ENCODE results near the gene IKZF2. TPM values are rescaled to one million over a fixed set of nuclear protein-coding genes. Genes with fewer than 3 reads are reported as not detected.

The IKZF2 gene
- total and polyA plus RNA-seq, 5 experiments from 2014 or later, result 0.85 to 21.1 (median 2.9) TPM

- no peaks in the 10 kb centered on the region for H3K36me3 Mint-ChIP-seq
- peaks cover 0 to 8% (median 0%) of the 10 kb centered on the region in 9 donors for H3K9me3 Mint-ChIP-seq
- peak overlapping the region in 7 of 10 donors; percentile 5 to 76 (median 17) for H3K27ac Mint-ChIP-seq
- ATAC-seq (peak; percentile 33 to 53), DNase-seq (peak in 1 of 10 donors; percentile 5)
- POLR2A ChIA-PET, result no interaction called here
- H3K27me3 Mint-ChIP-seq, result no peaks in the 10 kb centered on the region
- H3K4me3 Mint-ChIP-seq, result peak overlapping the region in 8 of 10 donors; percentile 12 to 74 (median 46)
- H3K4me1 Mint-ChIP-seq, result peaks cover 10 to 49% (median 30%) of the 10 kb centered on the region in 4 donors
These were observed 192.6 kb downstream of the IKZF2 start for GRCh38 chr2:212958757-212959295.

- DNase-seq, result no peak
- H3K36me3 Mint-ChIP-seq, result no peaks in the 10 kb centered on the region
- peaks cover 10 to 53% (median 34%) of the 10 kb centered on the region in 4 donors for H3K4me1 Mint-ChIP-seq
- H3K4me3 Mint-ChIP-seq, result peak overlapping the region in 8 of 10 donors; percentile 11 to 74 (median 46)
- POLR2A ChIA-PET, result no interaction called here
- H3K27me3 Mint-ChIP-seq, result no peaks in the 10 kb centered on the region
- ATAC-seq, result peak in 1 of 2 donors; percentile 22
- peaks cover 0 to 8% (median 0%) of the 10 kb centered on the region in 9 donors for H3K9me3 Mint-ChIP-seq
- H3K27ac Mint-ChIP-seq, result peak overlapping the region in 5 of 10 donors; percentile 7 to 76 (median 19)
These were observed 193.3 kb downstream of the IKZF2 start for GRCh38 chr2:212958133-212958532.

- POLR2A ChIA-PET, result no interaction called here
- peak overlapping the region in 3 of 10 donors; percentile 2 to 76 (median 19) for H3K27ac Mint-ChIP-seq
- peak overlapping the region in 5 of 10 donors; percentile 12 to 53 (median 44) for H3K4me3 Mint-ChIP-seq
- H3K4me1 Mint-ChIP-seq, result peaks cover 10 to 54% (median 35%) of the 10 kb centered on the region in 4 donors
- ATAC-seq (no peak), DNase-seq (no peak)
- H3K36me3 Mint-ChIP-seq, result peaks cover 0 to 2% (median under 1%) of the 10 kb centered on the region in 3 donors
- H3K27me3 Mint-ChIP-seq, result peaks cover 0 to 2% (median 0%) of the 10 kb centered on the region in 5 donors
- H3K9me3 Mint-ChIP-seq, result peaks cover 0 to 8% (median 0%) of the 10 kb centered on the region in 9 donors
These were observed 193.8 kb downstream of the IKZF2 start for GRCh38 chr2:212957624-212958023.

- Mint-ChIP-seq H3K27ac (peak overlapping the region in 2 of 10 donors; percentile 7 to 56), H3K9me3 (peaks cover 0 to 8% (median 0%) of the 10 kb centered on the region in 9 donors), H3K36me3 (peaks cover 0 to 3% (median 2%) of the 10 kb centered on the region in 3 donors), H3K4me1 (peaks cover 12 to 54% (median 35%) of the 10 kb centered on the region in 4 donors), H3K4me3 (peak overlapping the region in 8 of 10 donors; percentile 13 to 64 (median 38)), H3K27me3 (peaks cover 0 to 5% (median 0%) of the 10 kb centered on the region in 5 donors)
- no peak for DNase-seq
- POLR2A ChIA-PET, result no interaction called here
- no peak for ATAC-seq
These were observed 194.5 kb downstream of the IKZF2 start for GRCh38 chr2:212956665-212957607.

GRCh38 chr2:212953170-212953920 is 198.1 kb downstream of the IKZF2 start:
- peaks cover 0 to 5% (median 0%) of the 10 kb centered on the region in 5 donors for H3K27me3 Mint-ChIP-seq
- peaks cover 11 to 26% (median 22%) of the 10 kb centered on the region in 4 donors for H3K4me1 Mint-ChIP-seq
- H3K4me3 Mint-ChIP-seq, result no peak overlapping the region
- ATAC-seq, result no peak
- no peak for DNase-seq
- H3K36me3 Mint-ChIP-seq, result peaks cover 0 to 5% (median 3%) of the 10 kb centered on the region in 3 donors
- peaks cover 0 to 8% (median 0%) of the 10 kb centered on the region in 9 donors for H3K9me3 Mint-ChIP-seq
- H3K27ac Mint-ChIP-seq, result peak overlapping the region in 2 of 10 donors; percentile 15 to 30
- POLR2A ChIA-PET, result no interaction called here

GRCh38 chr2:212949786-212950185 is 201.6 kb downstream of the IKZF2 start:
- POLR2A ChIA-PET, result no interaction called here
- ATAC-seq, result no peak

More at GRCh38 chr2:212949786-212950185, 201.6 kb downstream of the IKZF2 start:
- DNase-seq, result no peak
- H3K4me1 Mint-ChIP-seq, result peaks cover 2 to 8% (median 5%) of the 10 kb centered on the region in 4 donors
- no peak overlapping the region for H3K27ac Mint-ChIP-seq
- H3K36me3 Mint-ChIP-seq, result peaks cover 0 to 5% (median 3%) of the 10 kb centered on the region in 3 donors
- no peak overlapping the region for H3K4me3 Mint-ChIP-seq
- H3K9me3 Mint-ChIP-seq, result peaks cover 0 to 4% (median 0%) of the 10 kb centered on the region in 9 donors
- peaks cover 0 to 5% (median 0%) of the 10 kb centered on the region in 5 donors for H3K27me3 Mint-ChIP-seq

Other genes with a start within 250 kb of the IKZF2 start
- 1 to 10 TPM; 8.0 to 8.3 TPM for gene SPAG16, start 132.9 kb upstream of the IKZF2 start, total RNA-seq
- 10 to 100 TPM; 15.1 to 20.3 (median 17.7) TPM for gene SPAG16, start 132.9 kb upstream of the IKZF2 start, polyA plus RNA-seq